ENCODE results near the gene FHIT. TPM values are rescaled to one million over a fixed set of nuclear protein-coding genes. Genes with fewer than 3 reads are reported as not detected.

Gene FHIT
- total RNA-seq, 1 donor from 2014 or later: 22.6 TPM

DNA sequence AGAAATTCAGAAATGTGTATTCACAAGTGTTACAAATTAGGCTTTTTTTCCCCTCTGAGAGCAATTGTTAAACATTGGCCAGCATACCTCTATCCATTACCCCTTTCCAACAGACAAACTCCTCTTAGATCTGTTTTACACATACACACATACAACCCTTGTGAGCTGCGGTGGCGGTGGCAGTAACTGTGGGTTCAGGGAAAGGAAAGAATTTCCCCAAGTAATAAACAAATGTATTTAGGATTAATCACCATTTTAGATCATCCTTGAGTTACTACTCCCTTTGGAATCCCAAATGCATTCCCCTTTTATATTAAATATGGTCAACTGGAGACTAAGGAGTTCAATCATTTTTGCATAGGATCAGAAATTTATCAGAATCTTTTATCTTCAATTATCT lies 667.0 kb downstream of the FHIT start:
- Mint-ChIP-seq H3K4me1 (ENCODE audit: low read depth) (no peaks in the 10 kb centered on the region), H3K27ac (no peak overlapping the region), H3K27me3 (ENCODE audit: insufficient read depth) (peaks cover 2% of the 10 kb centered on the region), H3K36me3 (ENCODE audit: low read depth) (no peaks in the 10 kb centered on the region), H3K9me3 (no peaks in the 10 kb centered on the region), H3K4me3 (no peak overlapping the region)
- DNase-seq (ENCODE audit: low spot score): no peak
- intact Hi-C loops (cut with micrococcal nuclease): no loop called here

- Mint-ChIP-seq H3K4me1 (ENCODE audit: low read depth) (no peaks in the 10 kb centered on the region), H3K36me3 (ENCODE audit: low read depth) (no peaks in the 10 kb centered on the region), H3K27me3 (ENCODE audit: insufficient read depth) (peaks cover 2% of the 10 kb centered on the region), H3K27ac (no peak overlapping the region), H3K9me3 (no peaks in the 10 kb centered on the region), H3K4me3 (no peak overlapping the region)
- intact Hi-C loops (cut with micrococcal nuclease): no loop called here
- DNase-seq (ENCODE audit: low spot score): no peak
These were observed 669.0 kb downstream of the FHIT start for GRCh38 chr3:60582288-60582687.

DNA sequence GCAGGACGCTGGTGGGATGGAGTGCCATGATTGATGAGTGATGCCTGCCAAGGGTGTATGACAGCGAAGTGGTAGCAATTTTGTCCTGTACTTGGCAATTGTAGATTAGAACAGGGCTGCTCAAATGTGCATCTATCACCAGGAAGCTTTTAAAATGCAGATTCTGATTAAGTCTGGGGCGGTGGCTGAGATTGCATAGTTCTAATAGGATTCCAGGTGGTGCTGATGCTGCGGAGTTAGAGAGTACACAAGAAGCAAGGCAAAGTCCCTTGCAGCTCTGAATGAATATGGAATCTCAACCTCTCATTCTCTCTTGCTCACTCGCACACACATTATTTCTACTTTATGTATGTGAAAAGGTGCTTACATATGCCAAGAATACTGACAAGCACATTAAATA lies 670.4 kb downstream of the FHIT start:
- intact Hi-C loops (cut with micrococcal nuclease): no loop called here
- H3K27ac Mint-ChIP-seq: no peak overlapping the region
- H3K9me3 Mint-ChIP-seq: no peaks in the 10 kb centered on the region
- no peaks in the 10 kb centered on the region for H3K36me3 Mint-ChIP-seq (ENCODE audit: low read depth)
- H3K27me3 Mint-ChIP-seq (ENCODE audit: insufficient read depth): peaks cover 5% of the 10 kb centered on the region
- H3K4me3 Mint-ChIP-seq: no peak overlapping the region
- H3K4me1 Mint-ChIP-seq (ENCODE audit: low read depth): no peaks in the 10 kb centered on the region
- no peak for DNase-seq (ENCODE audit: low spot score)

GRCh38 chr3:60579734-60580133 lies 671.5 kb downstream of the FHIT start:
- Mint-ChIP-seq H3K27me3 (ENCODE audit: insufficient read depth) (peaks cover 6% of the 10 kb centered on the region), H3K4me1 (ENCODE audit: low read depth) (no peaks in the 10 kb centered on the region), H3K9me3 (no peaks in the 10 kb centered on the region)

DNA sequence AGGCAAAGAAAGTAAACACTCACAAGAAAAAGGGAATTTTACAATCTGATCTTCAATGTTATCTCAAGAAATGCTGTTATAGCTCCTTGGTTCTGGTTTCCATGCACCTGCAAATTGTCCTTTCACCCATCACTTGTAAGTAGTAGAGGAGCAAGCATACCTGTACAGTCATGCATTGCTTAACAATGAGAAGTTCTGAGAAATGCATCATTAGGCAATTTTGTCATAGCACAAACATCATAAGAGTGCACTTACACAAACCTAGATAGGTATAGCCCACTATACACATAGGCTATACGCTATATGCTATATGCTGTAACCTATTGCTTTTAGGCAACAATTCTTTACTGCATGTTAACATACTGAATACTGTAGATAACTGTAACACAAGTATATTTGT lies 672.3 kb downstream of the FHIT start:
- Mint-ChIP-seq H3K4me3 (no peak overlapping the region), H3K27ac (no peak overlapping the region), H3K36me3 (ENCODE audit: low read depth) (no peaks in the 10 kb centered on the region), H3K4me1 (ENCODE audit: low read depth) (no peaks in the 10 kb centered on the region), H3K9me3 (no peaks in the 10 kb centered on the region), H3K27me3 (ENCODE audit: insufficient read depth) (peaks cover 6% of the 10 kb centered on the region)
- intact Hi-C loops (cut with micrococcal nuclease): no loop called here
- no peak for DNase-seq (ENCODE audit: low spot score)

More at GRCh38 chr3:60579734-60580133, 671.5 kb downstream of the FHIT start:
- intact Hi-C loops (cut with micrococcal nuclease): no loop called here
- H3K36me3 Mint-ChIP-seq (ENCODE audit: low read depth): no peaks in the 10 kb centered on the region
- no peak overlapping the region for H3K27ac Mint-ChIP-seq
- no peak for DNase-seq (ENCODE audit: low spot score)
- H3K4me3 Mint-ChIP-seq: no peak overlapping the region

DNA sequence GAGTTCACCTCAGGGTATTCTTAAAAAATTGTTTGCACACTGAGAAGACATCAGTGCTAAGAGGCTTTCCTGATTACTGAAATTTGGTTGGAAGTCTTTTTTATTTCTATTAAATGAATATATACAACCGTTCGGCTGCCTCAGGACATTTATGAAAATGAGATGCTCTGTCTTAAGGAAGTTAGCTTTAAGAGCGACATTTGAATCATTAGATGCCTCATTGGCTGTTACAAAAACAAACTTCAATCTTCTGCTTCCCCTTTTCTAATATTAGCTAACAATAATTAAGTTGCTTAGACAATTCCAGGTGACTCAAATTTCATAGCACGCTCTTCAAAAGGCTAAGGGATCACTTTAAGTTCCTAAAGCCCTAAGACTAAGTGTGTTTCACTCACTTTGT lies 673.7 kb downstream of the FHIT start:
- Mint-ChIP-seq H3K4me1 (ENCODE audit: low read depth) (no peaks in the 10 kb centered on the region), H3K4me3 (no peak overlapping the region), H3K36me3 (ENCODE audit: low read depth) (no peaks in the 10 kb centered on the region), H3K27ac (no peak overlapping the region), H3K27me3 (ENCODE audit: insufficient read depth) (peaks cover 6% of the 10 kb centered on the region), H3K9me3 (no peaks in the 10 kb centered on the region)
- DNase-seq (ENCODE audit: low spot score): no peak
- intact Hi-C loops (cut with micrococcal nuclease): no loop called here

- no peaks in the 10 kb centered on the region for H3K36me3 Mint-ChIP-seq (ENCODE audit: low read depth)
- no peaks in the 10 kb centered on the region for H3K4me1 Mint-ChIP-seq (ENCODE audit: low read depth)
- H3K27me3 Mint-ChIP-seq (ENCODE audit: insufficient read depth): peaks cover 4% of the 10 kb centered on the region
- no peak for DNase-seq (ENCODE audit: low spot score)
- H3K4me3 Mint-ChIP-seq: no peak overlapping the region
- H3K27ac Mint-ChIP-seq: no peak overlapping the region
- H3K9me3 Mint-ChIP-seq: no peaks in the 10 kb centered on the region
- intact Hi-C loops (cut with micrococcal nuclease): no loop called here
These were observed 675.5 kb downstream of the FHIT start for GRCh38 chr3:60575718-60576272.

DNA sequence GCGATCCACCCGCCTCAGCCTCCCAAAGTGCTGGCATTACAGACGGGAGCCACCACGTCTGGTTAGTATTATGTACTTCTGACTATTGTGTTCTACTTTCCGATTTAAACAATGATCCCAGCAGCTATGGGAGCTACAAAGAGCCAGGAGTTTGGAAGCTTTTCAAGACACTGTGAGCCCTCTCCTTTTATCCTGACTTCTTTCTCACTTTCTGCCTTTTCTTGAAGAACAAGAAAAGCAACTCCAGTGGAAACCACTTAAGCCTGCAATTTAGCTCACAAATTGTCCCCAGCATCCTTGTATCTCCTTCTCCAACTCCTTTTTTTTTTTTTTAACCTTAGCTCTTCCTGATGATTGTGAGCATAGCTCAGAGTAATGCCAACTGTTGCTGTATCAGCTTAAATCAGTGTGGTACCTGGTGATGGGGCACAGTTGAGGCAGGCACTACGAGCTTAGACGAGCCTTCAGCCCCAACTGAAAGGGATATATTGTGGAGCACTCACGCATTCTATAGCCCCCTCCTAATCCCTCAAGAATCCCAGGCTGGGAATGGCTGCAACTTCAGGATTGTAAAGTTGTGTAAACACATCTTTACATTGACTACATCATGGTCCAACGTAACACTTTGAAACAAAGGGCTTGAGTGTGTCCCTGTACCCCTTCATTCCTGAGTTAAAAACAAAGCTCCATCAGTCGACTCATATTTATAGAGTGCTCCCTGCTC lies 677.0 kb downstream of the FHIT start:
- Mint-ChIP-seq H3K36me3 (ENCODE audit: low read depth) (no peaks in the 10 kb centered on the region), H3K27ac (no peak overlapping the region), H3K4me1 (ENCODE audit: low read depth) (no peaks in the 10 kb centered on the region), H3K27me3 (ENCODE audit: insufficient read depth) (peaks cover 4% of the 10 kb centered on the region), H3K4me3 (no peak overlapping the region), H3K9me3 (no peaks in the 10 kb centered on the region)
- intact Hi-C loops (cut with micrococcal nuclease): no loop called here
- no peak for DNase-seq (ENCODE audit: low spot score)

DNA sequence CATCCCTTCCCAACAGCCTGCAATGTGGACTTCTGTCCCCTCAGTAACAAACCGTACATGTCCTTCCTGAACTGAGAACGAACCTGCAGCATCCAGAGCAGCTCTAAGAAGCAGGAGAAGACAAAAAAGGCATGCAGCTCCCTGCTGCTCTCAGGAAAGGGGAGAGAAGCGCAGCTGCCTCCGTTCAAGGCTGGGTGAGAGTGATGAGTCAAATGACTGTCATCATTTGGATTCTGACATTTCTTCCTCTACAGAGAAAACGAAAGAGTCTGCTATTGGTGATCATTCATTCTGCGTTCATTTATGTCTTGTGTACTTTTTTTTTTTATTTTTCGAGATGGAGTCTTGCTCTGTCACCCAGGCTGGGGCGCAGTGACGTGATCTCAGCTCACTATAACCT lies 677.8 kb downstream of the FHIT start:
- Mint-ChIP-seq H3K36me3 (ENCODE audit: low read depth) (no peaks in the 10 kb centered on the region), H3K27ac (no peak overlapping the region), H3K27me3 (ENCODE audit: insufficient read depth) (peaks cover 4% of the 10 kb centered on the region), H3K4me3 (no peak overlapping the region), H3K4me1 (ENCODE audit: low read depth) (no peaks in the 10 kb centered on the region), H3K9me3 (no peaks in the 10 kb centered on the region)
- intact Hi-C loops (cut with micrococcal nuclease): no loop called here
- DNase-seq (ENCODE audit: low spot score): no peak

DNA sequence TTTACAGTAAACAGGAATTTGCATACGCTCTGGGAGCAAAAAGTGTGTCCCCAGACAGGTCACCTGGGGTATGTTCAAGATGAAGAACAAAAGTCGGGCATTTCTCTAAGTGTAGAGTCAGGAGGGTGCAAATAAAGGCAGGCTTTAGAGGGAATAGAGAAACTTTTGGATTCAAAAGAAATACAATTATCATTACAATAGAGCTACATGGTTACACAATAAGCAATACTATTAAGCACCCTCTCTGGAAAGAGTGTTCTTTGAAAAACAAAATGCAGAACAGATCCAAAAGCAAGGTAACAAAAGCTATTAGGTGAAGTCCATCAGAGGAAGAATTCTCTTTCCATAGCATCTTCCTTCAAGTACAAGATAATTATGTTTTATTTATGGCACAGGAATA lies 679.7 kb downstream of the FHIT start:
- H3K9me3 Mint-ChIP-seq: no peaks in the 10 kb centered on the region
- H3K4me1 Mint-ChIP-seq (ENCODE audit: low read depth): no peaks in the 10 kb centered on the region
- no peak for DNase-seq (ENCODE audit: low spot score)
- no peaks in the 10 kb centered on the region for H3K36me3 Mint-ChIP-seq (ENCODE audit: low read depth)
- intact Hi-C loops (cut with micrococcal nuclease): no loop called here
- peaks cover 4% of the 10 kb centered on the region for H3K27me3 Mint-ChIP-seq (ENCODE audit: insufficient read depth)
- H3K4me3 Mint-ChIP-seq: no peak overlapping the region
- no peak overlapping the region for H3K27ac Mint-ChIP-seq

GRCh38 chr3:60557122-60557521 lies 694.1 kb downstream of the FHIT start:
- Mint-ChIP-seq H3K9me3 (no peaks in the 10 kb centered on the region), H3K4me3 (no peak overlapping the region), H3K27ac (no peak overlapping the region), H3K4me1 (ENCODE audit: low read depth) (peaks cover 28% of the 10 kb centered on the region), H3K27me3 (ENCODE audit: insufficient read depth) (no peaks in the 10 kb centered on the region), H3K36me3 (ENCODE audit: low read depth) (peaks cover 1% of the 10 kb centered on the region)
- intact Hi-C loops (cut with micrococcal nuclease): loop anchor here (10.0 kb wide), 2 partner anchors 968 to 1002 kb away; no protein-coding TSS in a partner anchor
- no peak for DNase-seq (ENCODE audit: low spot score)

DNA sequence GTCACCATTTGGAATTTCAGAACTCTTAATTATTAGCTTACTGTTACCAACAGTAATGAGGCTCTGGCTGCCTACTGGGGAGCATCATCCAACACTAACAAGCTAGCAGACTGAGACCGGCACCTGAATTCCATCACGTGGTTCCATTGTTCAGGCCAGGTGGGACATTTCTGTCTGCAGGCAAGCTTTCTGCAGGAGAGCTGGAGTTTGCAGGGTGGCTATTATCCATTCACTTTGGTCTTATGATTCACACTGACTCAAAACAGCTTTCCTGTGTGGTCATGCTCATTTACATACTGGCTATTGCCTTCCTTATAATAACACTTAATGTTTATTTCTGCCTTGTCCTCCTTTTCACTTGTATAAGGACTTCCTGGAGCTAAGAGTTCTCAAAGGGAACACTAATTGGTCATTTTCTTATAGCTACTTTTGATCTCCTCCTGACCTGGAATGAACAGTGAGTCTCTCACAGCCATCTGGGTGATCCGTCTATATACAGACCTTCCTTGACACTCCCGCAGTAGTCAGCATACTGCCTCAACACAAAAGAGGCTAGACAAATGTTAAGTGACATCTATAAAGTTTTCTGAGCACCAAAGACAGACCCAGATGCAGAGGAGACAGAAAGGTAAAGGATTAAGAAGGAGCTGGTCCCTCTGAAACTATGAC lies 695.4 kb downstream of the FHIT start:
- intact Hi-C loops (cut with micrococcal nuclease): loop anchor here (10.0 kb wide), 2 partner anchors 969 to 1001 kb away; no protein-coding TSS in a partner anchor
- H3K36me3 Mint-ChIP-seq (ENCODE audit: low read depth): peaks cover 3% of the 10 kb centered on the region
- H3K4me1 Mint-ChIP-seq (ENCODE audit: low read depth): peaks cover 38% of the 10 kb centered on the region
- DNase-seq (ENCODE audit: low spot score): no peak
- peaks cover 4% of the 10 kb centered on the region for H3K9me3 Mint-ChIP-seq
- no peak overlapping the region for H3K4me3 Mint-ChIP-seq
- peaks cover 2% of the 10 kb centered on the region for H3K27me3 Mint-ChIP-seq (ENCODE audit: insufficient read depth)
- H3K27ac Mint-ChIP-seq: peak overlapping the region; percentile 0

GRCh38 chr3:60553144-60553543 lies 698.1 kb downstream of the FHIT start:
- peaks cover 6% of the 10 kb centered on the region for H3K9me3 Mint-ChIP-seq
- peaks cover 35% of the 10 kb centered on the region for H3K4me1 Mint-ChIP-seq (ENCODE audit: low read depth)
- intact Hi-C loops (cut with micrococcal nuclease): loop anchor here (1.0 to 10.0 kb wide), 6 partner anchors 364 to 998 kb away; no protein-coding TSS in a partner anchor
- H3K27ac Mint-ChIP-seq: no peak overlapping the region
- H3K36me3 Mint-ChIP-seq (ENCODE audit: low read depth): peaks cover 2% of the 10 kb centered on the region
- H3K27me3 Mint-ChIP-seq (ENCODE audit: insufficient read depth): peaks cover 2% of the 10 kb centered on the region
- no peak for DNase-seq (ENCODE audit: low spot score)
- no peak overlapping the region for H3K4me3 Mint-ChIP-seq
